GM19351 (cell line): ENCODE results near the gene CBX3.
A peak's percentile ranks its signal among the peaks of the same experiment; 100 is the strongest.
"Not testable (repeated sequence)": the region's sequence is repeated elsewhere in the genome, so short reads cannot be mapped to it uniquely, and the experiment has no call there.

Experiments
- ATAC-seq: cut with Tn5 transposase; IDR thresholded peaks from one replicate; pipeline ENCODE4 v1.9.1; 2021; ENCODE audit warnings: mild to moderate bottlenecking, moderate library complexity; ENCODE audit not compliant: unreplicated experiment

CBX3 gene

GRCh38 chr7:26200444-26201246 lies 900 bp upstream of the CBX3 start, which contains the start of gene HNRNPA2B1:
Gene HNRNPA2B1 (minus strand): TSS chr7:26200746. CDS start chr7:26200577, 169 bp downstream.
- peak; percentile 54 for ATAC-seq

- ATAC-seq, result no peak
These were observed 760 bp downstream of the CBX3 start for GRCh38 chr7:26202019-26202990.

GRCh38 chr7:26203016-26203415 lies 1.5 kb downstream of the CBX3 start:
- ATAC-seq, result no peak

- ATAC-seq, result no peak
These were observed 6.5 kb downstream of the CBX3 start for GRCh38 chr7:26208040-26208439.

GRCh38 chr7:26212921-26213718 lies 11.6 kb downstream of the CBX3 start:
- no peak for ATAC-seq

- no peak for ATAC-seq
These were observed 12.4 kb downstream of the CBX3 start for GRCh38 chr7:26213807-26214515.

GRCh38 chr7:26216049-26216448 lies 14.5 kb downstream of the CBX3 start:
- ATAC-seq, result no peak

- no peak for ATAC-seq
These were observed 22.8 kb downstream of the CBX3 start for GRCh38 chr7:26224359-26224758.

- no peak for ATAC-seq
These were observed 26.4 kb downstream of the CBX3 start for GRCh38 chr7:26227987-26228386.

- no peak for ATAC-seq
These were observed 32.5 kb downstream of the CBX3 start for GRCh38 chr7:26233902-26234511.

GRCh38 chr7:26237035-26237807 lies 35.7 kb downstream of the CBX3 start:
- ATAC-seq, result no peak

GRCh38 chr7:26238032-26238431 lies 36.5 kb downstream of the CBX3 start:
- no peak for ATAC-seq

GRCh38 chr7:26245150-26245549 lies 43.6 kb downstream of the CBX3 start:
- no peak for ATAC-seq

- no peak for ATAC-seq
These were observed 48.7 kb downstream of the CBX3 start for GRCh38 chr7:26250239-26250638.

GRCh38 chr7:26261866-26262265 lies 60.3 kb downstream of the CBX3 start:
- not testable (repeated sequence) for ATAC-seq
